ENCODE results near the gene ARL6IP4.

Gene ARL6IP4

DNA sequence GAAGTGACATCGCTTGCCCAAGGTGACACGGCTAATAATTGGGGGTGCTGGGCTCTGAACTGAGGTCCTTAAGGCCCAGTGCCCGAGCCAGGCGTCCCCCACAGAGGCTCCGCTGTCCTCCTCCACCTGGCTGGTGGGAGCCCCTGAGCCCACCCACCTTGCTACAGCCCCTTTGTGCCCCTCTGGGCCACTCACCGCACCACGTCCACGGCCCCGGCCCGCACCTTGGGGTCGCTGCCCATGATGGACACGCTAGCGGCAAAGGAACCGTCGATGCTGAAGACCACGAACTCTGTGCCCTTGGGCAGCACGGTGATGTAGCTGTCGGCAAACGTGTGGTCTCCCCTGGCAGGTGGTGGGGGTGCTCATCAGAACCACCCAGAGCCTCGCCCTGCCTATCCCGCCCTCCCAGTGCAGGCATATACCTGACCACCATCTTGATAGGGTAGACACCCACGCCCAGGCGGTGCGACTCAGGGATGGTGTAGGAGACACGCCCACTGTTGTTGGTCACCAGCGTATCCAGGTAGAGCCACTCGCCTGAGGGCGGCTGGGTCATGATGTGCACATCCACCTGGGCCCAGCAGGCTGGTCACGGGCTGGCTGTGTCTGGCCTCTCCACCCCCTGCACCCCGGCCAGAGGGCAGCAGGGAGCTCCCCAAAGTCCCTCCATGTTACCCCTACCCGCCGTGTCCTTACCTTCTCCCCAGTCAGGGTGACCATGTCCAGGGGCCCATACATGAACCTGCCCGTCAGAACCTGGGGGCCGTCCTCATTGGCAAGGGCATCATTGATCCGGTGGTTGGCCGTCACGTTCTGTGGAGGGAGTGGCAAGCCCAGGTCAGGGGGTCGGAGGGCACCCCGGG lies 6.8 kb downstream of the ARL6IP4 start:
- Histone ChIP-seq H3K27me3 (ENCODE audit: insufficient read depth, low read length) (no peaks in the 10 kb centered on the region), H3K27ac (ENCODE audit: low read depth, low read length) (no peak overlapping the region), H3K79me2 (ENCODE audit: control insufficient read depth, insufficient read depth, low read length, unreplicated experiment) (peaks cover 12% of the 10 kb centered on the region), H3K36me3 (ENCODE audit: insufficient read depth, low read length) (peaks cover 7% of the 10 kb centered on the region; the same call in 1 of the 2 replicates), H3K4me3 (ENCODE audit: low read depth, low read length) (no peak overlapping the region), H3K4me1 (ENCODE audit: control insufficient read depth, insufficient read depth, low read length, unreplicated experiment) (peaks cover 26% of the 10 kb centered on the region), H2AFZ (ENCODE audit: low read length, unreplicated experiment) (no peak overlapping the region)

DNA sequence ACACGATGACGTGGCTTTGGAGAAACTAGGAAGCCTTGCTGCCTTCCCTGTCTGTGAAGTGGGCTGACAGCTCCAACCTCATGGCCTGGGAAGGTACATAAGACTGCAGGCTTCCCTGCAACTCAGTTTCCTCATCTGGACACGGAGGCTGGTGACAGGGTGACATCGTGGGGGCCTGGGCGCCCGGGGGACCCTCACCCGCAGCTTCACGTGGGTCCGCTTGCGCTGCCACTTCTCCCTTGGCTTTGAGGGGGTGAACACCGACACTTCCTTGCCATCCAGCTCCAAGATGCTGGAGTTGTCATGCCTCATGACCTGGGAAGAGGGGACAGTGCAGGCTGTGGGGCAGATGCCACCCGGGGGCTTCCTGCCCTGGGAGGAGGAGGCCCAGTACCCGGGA lies 7.6 kb downstream of the ARL6IP4 start:
- H3K27ac ChIP-seq (ENCODE audit: low read depth, low read length): no peak overlapping the region
- no peak overlapping the region for H2AFZ ChIP-seq (ENCODE audit: low read length, unreplicated experiment)
- peaks cover 5% of the 10 kb centered on the region for H3K79me2 ChIP-seq (ENCODE audit: control insufficient read depth, insufficient read depth, low read length, unreplicated experiment)
- no peak overlapping the region for H3K4me3 ChIP-seq (ENCODE audit: low read depth, low read length)
- peaks cover 7% of the 10 kb centered on the region; the same call in 1 of the 2 replicates for H3K36me3 ChIP-seq (ENCODE audit: insufficient read depth, low read length)
- H3K27me3 ChIP-seq (ENCODE audit: insufficient read depth, low read length): no peaks in the 10 kb centered on the region
- peaks cover 19% of the 10 kb centered on the region for H3K4me1 ChIP-seq (ENCODE audit: control insufficient read depth, insufficient read depth, low read length, unreplicated experiment)

- Histone ChIP-seq H3K27me3 (ENCODE audit: insufficient read depth, low read length) (no peaks in the 10 kb centered on the region), H3K36me3 (ENCODE audit: insufficient read depth, low read length) (peaks cover 7% of the 10 kb centered on the region; the same call in 1 of the 2 replicates), H2AFZ (ENCODE audit: low read length, unreplicated experiment) (no peak overlapping the region), H3K79me2 (ENCODE audit: control insufficient read depth, insufficient read depth, low read length, unreplicated experiment) (no peaks in the 10 kb centered on the region), H3K4me1 (ENCODE audit: control insufficient read depth, insufficient read depth, low read length, unreplicated experiment) (peaks cover 12% of the 10 kb centered on the region), H3K27ac (ENCODE audit: low read depth, low read length) (no peak overlapping the region), H3K4me3 (ENCODE audit: low read depth, low read length) (no peak overlapping the region)
Measured at GRCh38 chr12:122988612-122989212, 8.2 kb downstream of the ARL6IP4 start.

DNA sequence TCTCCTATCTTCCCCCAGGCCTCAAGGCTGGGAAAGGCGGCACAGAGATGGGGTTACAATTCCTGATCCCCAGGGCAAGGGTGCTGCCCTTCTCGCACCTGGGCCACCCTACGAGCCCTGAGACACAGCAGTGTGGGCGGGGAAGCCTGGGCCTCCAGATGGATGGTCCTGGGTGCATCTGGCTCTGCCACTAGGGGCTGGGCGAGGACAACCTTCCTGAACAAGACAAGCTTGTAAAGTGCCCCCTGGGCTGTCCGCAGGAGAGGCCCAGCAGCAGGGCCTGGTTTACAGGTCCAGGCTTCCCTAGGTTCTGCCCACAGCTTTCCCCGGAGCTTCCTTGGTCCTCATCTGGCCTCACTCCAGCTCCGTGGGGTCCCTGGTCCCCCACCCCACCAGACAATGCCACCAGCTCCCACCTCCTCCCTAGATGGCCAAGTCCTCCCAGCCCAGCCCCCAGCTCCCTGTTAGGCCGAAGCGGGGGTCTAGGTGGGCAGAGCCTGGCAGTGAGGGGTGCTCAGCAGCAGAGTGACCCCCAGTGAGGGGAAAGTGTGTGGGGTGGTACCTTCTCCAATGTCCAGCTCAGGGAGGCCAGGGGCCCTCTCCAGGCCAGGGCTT lies 8.9 kb downstream of the ARL6IP4 start:
- peaks cover 7% of the 10 kb centered on the region; the same call in 1 of the 2 replicates for H3K36me3 ChIP-seq (ENCODE audit: insufficient read depth, low read length)
- H3K4me1 ChIP-seq (ENCODE audit: control insufficient read depth, insufficient read depth, low read length, unreplicated experiment): peaks cover 6% of the 10 kb centered on the region
- no peak overlapping the region for H2AFZ ChIP-seq (ENCODE audit: low read length, unreplicated experiment)
- H3K27ac ChIP-seq (ENCODE audit: low read depth, low read length): no peak overlapping the region
- H3K4me3 ChIP-seq (ENCODE audit: low read depth, low read length): no peak overlapping the region
- no peaks in the 10 kb centered on the region for H3K79me2 ChIP-seq (ENCODE audit: control insufficient read depth, insufficient read depth, low read length, unreplicated experiment)
- H3K27me3 ChIP-seq (ENCODE audit: insufficient read depth, low read length): no peaks in the 10 kb centered on the region

GRCh38 chr12:122989874-122990419 lies 9.5 kb downstream of the ARL6IP4 start:
- no peak overlapping the region for H3K27ac ChIP-seq (ENCODE audit: low read depth, low read length)
- H3K27me3 ChIP-seq (ENCODE audit: insufficient read depth, low read length): no peaks in the 10 kb centered on the region
- H3K79me2 ChIP-seq (ENCODE audit: control insufficient read depth, insufficient read depth, low read length, unreplicated experiment): no peaks in the 10 kb centered on the region
- H3K36me3 ChIP-seq (ENCODE audit: insufficient read depth, low read length): peaks cover 7% of the 10 kb centered on the region; the same call in 1 of the 2 replicates
- no peak overlapping the region for H2AFZ ChIP-seq (ENCODE audit: low read length, unreplicated experiment)
- no peaks in the 10 kb centered on the region for H3K4me1 ChIP-seq (ENCODE audit: control insufficient read depth, insufficient read depth, low read length, unreplicated experiment)
- no peak overlapping the region for H3K4me3 ChIP-seq (ENCODE audit: low read depth, low read length)

GRCh38 chr12:122990561-122990960 lies 10.1 kb downstream of the ARL6IP4 start:
- Histone ChIP-seq H3K79me2 (ENCODE audit: control insufficient read depth, insufficient read depth, low read length, unreplicated experiment) (no peaks in the 10 kb centered on the region), H3K27ac (ENCODE audit: low read depth, low read length) (no peak overlapping the region), H3K36me3 (ENCODE audit: insufficient read depth, low read length) (peaks cover 7% of the 10 kb centered on the region; the same call in 1 of the 2 replicates), H3K27me3 (ENCODE audit: insufficient read depth, low read length) (no peaks in the 10 kb centered on the region), H3K4me3 (ENCODE audit: low read depth, low read length) (no peak overlapping the region), H2AFZ (ENCODE audit: low read length, unreplicated experiment) (no peak overlapping the region), H3K4me1 (ENCODE audit: control insufficient read depth, insufficient read depth, low read length, unreplicated experiment) (no peaks in the 10 kb centered on the region)

- H3K36me3 ChIP-seq (ENCODE audit: insufficient read depth, low read length): peaks cover 7% of the 10 kb centered on the region; the same call in 1 of the 2 replicates
Measured at GRCh38 chr12:122990961-122991622, 10.6 kb downstream of the ARL6IP4 start.

GRCh38 chr12:122991623-122992275 lies 11.3 kb downstream of the ARL6IP4 start:
- Histone ChIP-seq H3K27me3 (ENCODE audit: insufficient read depth, low read length) (no peaks in the 10 kb centered on the region), H3K36me3 (ENCODE audit: insufficient read depth, low read length) (peaks cover 6% of the 10 kb centered on the region; the same call in 1 of the 2 replicates), H3K27ac (ENCODE audit: low read depth, low read length) (no peak overlapping the region), H3K4me1 (ENCODE audit: control insufficient read depth, insufficient read depth, low read length, unreplicated experiment) (no peaks in the 10 kb centered on the region), H2AFZ (ENCODE audit: low read length, unreplicated experiment) (no peak overlapping the region), H3K4me3 (ENCODE audit: low read depth, low read length) (no peak overlapping the region), H3K79me2 (ENCODE audit: control insufficient read depth, insufficient read depth, low read length, unreplicated experiment) (no peaks in the 10 kb centered on the region)

More at GRCh38 chr12:122990961-122991622, 10.6 kb downstream of the ARL6IP4 start:
- H3K4me3 ChIP-seq (ENCODE audit: low read depth, low read length): no peak overlapping the region
- H3K4me1 ChIP-seq (ENCODE audit: control insufficient read depth, insufficient read depth, low read length, unreplicated experiment): no peaks in the 10 kb centered on the region
- no peaks in the 10 kb centered on the region for H3K27me3 ChIP-seq (ENCODE audit: insufficient read depth, low read length)
- no peaks in the 10 kb centered on the region for H3K79me2 ChIP-seq (ENCODE audit: control insufficient read depth, insufficient read depth, low read length, unreplicated experiment)
- no peak overlapping the region for H3K27ac ChIP-seq (ENCODE audit: low read depth, low read length)
- no peak overlapping the region for H2AFZ ChIP-seq (ENCODE audit: low read length, unreplicated experiment)

GRCh38 chr12:122992386-122992785 lies 11.9 kb downstream of the ARL6IP4 start:
- Histone ChIP-seq H2AFZ (ENCODE audit: low read length, unreplicated experiment) (no peak overlapping the region), H3K79me2 (ENCODE audit: control insufficient read depth, insufficient read depth, low read length, unreplicated experiment) (no peaks in the 10 kb centered on the region), H3K27ac (ENCODE audit: low read depth, low read length) (no peak overlapping the region), H3K27me3 (ENCODE audit: insufficient read depth, low read length) (no peaks in the 10 kb centered on the region), H3K36me3 (ENCODE audit: insufficient read depth, low read length) (no peaks in the 10 kb centered on the region), H3K4me3 (ENCODE audit: low read depth, low read length) (no peak overlapping the region), H3K4me1 (ENCODE audit: control insufficient read depth, insufficient read depth, low read length, unreplicated experiment) (peaks cover under 1% of the 10 kb centered on the region)
